Kidney capillary endothelial cell (primary cell): ENCODE results near the gene ITPR3.
A peak's percentile ranks its signal among the peaks of the same experiment; 100 is the strongest.

Source experiments
- DNase-seq: peaks from one replicate; pipeline ENCODE4 v3.0.0-alpha.2; 2018; ENCODE audit warnings: low spot score

ITPR3 gene

DNA sequence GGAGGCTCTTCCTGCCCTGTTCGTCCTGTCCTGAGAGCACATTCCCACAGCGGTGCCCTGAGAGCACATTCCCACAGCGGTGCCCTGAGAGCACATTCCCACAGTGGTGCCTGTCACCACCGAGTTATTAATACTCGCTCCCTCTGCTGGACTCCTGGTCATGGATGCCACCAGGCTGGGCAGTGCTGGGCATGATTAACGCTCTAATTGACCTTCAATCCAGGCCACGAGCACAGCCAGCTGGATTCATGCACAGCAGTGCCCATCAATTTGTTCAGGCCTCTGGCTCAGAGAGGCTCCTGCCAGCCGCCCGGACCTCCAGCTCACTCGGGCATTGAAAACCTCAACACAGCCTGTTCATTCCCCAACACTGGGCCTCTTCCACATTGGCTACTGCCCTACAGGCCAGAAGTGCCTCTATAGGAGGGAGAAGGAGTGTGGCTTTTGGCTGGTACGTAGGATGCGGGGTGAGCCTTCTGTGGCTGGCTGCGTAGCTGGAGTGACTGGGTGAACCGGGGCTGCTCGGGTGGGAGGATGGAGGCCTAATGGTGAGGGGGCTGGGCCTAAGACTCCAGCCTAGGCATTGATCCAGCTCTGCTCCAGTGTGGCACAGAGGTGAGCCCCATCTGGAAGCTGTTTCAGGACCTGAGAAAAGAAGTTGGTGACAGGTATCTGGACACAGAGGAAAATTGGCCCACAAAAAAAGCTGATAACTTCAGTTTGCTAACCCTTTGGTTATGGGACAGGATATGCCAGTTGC is 116.3 kb downstream of the ITPR3 start:
- DNase-seq, result no peak

GRCh38 chr6:33738153-33738552 is 117.0 kb downstream of the ITPR3 start:
- DNase-seq, result no peak

DNA sequence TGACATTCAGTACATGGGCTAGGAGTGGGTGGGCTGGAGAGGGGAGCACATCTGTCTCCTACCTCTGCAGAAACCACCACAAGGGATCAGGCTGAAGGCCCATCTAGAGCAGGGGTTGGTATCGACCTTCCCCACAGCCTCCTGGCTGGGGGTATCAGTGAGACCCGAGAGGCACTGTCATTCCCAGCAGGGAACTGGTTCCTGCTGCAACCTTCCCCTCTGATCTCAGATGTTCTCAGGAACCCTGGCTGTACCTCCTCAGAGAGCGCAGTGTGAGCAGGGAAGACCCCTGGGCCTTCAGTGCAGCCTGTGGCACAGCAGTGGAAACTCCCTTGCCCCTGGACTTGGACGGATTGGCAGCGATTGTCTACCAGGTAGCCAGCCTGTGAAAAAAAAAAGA is 117.8 kb downstream of the ITPR3 start:
- no peak for DNase-seq

GRCh38 chr6:33739571-33739970 is 118.4 kb downstream of the ITPR3 start:
- DNase-seq, result no peak

- no peak for DNase-seq
These were observed 119.1 kb downstream of the ITPR3 start for GRCh38 chr6:33740204-33740608.

DNA sequence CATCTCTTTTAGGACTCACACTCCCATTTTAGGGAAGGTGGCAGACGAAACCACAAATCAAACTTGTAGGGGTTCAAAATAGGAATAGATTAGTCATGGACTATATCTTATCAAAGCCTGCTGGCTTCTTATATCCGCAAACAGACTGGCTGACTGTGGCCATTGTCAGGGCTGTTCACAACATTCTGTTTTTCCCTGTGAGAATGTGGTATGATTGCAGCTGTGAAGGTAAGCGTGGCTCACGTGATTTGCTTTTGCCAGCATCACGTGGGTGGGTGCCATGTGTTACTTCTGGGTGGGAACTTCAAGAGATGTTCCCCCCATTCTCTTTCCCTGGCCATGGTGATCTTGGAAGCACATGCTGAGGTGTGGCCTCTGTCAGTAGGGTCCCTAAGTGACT is 119.7 kb downstream of the ITPR3 start:
- no peak for DNase-seq

DNA sequence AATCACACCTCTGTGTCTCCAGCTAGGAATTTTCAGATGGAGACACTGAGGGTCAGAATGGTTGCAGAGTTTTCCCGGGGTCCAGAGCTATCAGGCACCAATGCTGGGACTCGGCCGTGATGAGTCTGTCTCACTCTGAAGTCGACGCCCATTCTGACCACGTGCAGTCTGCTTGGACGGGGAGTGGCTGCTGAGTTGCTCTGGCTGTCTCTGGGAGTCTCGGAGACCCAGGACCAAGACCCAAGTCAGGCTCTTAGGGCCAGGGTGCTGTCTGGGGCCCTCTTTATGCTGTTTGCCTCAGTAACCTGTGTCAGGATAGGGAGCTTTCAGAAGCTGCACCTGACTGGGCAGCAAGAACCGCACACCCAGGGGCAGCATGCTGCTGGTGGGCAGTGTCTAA is 121.0 kb downstream of the ITPR3 start:
- DNase-seq, result no peak

GRCh38 chr6:33742837-33743236 is 121.7 kb downstream of the ITPR3 start:
- DNase-seq, result no peak

DNA sequence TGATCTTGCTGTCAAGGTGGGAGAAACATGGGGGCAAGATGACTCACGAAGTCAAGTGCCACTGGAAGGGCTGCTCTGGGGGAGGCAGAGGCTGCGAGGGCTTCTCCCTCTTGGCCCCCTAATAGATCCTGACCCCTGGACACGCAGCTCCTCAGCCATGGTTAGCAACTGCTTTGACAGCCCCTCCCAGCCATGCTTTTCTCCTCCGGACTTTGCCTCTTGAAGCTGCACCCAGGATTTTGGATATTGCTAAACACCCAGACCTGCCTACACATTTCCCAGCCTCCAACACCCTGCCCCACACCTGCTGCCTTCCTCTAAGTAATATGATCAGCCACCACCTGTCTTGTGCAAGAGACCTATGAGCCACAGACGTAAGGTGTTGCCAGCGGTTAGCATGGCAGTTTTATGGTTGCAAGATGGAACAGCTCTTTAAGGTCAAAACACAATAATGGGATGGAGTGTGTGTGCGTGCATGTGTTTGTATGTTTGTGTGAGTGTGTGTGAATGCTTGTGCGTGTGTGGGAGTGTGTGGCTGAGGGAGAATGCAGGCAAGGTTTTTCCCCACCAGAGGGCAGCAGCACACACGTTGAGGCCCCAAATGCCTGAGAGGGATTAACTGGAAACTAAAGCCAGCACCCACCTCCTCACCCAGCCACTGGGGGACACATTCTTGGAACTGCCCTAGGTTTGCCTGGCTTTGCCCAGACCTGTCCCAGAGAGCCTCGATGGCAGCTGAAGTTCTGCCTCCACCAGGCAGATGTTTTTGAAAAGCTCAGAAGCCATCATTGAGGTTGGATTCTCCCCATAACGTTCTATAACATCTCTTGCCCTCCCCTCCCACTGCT is 123.1 kb downstream of the ITPR3 start:
- DNase-seq, result peak; percentile 67

GRCh38 chr6:33744895-33745546 is 123.9 kb downstream of the ITPR3 start:
- DNase-seq, result no peak

DNA sequence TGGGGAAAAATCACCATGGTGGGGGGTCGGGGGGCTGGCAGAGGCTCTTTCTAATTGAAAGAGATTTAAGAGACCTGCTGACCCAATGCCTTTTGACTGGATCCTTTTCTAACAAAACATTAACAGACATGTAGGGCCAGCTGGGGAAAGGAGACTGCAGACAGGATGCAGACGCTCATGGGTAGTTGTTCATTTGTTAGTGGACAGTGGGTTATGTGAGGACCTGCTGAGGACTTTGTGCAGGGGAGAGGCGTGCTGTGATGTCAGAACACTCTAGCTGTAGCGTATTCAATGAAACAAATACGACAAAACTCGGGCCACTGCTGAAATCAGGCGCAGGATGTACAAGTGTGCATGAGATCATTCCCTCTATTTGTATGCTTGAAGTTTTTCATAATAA is 124.4 kb downstream of the ITPR3 start:
- DNase-seq, result no peak
